IMR-90 (cell line): Measurements from ENCODE around the gene PAPPA. TPM values are rescaled to one million over a fixed set of nuclear protein-coding genes. Genes with fewer than 3 reads are reported as not detected.
A peak's percentile ranks its signal among the peaks of the same experiment; 100 is the strongest.

Experiments used
- ATAC-seq: fragments of 200-7000 bp; cut with Tn5 transposase; 2 replicates; pipeline ENCODE4 v1.9.1; 2020; ENCODE audit warnings: low read depth, mild to moderate bottlenecking, moderate library complexity
- BruUV-seq: library from RNA; stranded (reverse); fragments of 400-500 nt; replicated peaks from 2 replicates; lab custom pipeline; 2021; lab: Mats Ljungman, UMichigan
- CTCF ChIA-PET: fragments of 300-600 bp; formaldehyde crosslinking; extraction: SDS; loops from one replicate; lab custom pipeline; 2021; ENCODE audit warnings: antibody characterized with exemption; lab: Yijun Ruan, JAX
- POLR2A ChIA-PET: fragments of 300-600 bp; sonication (Branson Sonifier 250); formaldehyde crosslinking; loops from one replicate; lab custom pipeline; 2022; ENCODE audit warnings: antibody characterized with exemption; ENCODE audit not compliant: unreplicated experiment; lab: Charles Lee
- DNase-seq: peaks from one replicate; pipeline ENCODE4 v3.0.0; 2013
- H2AFZ ChIP-seq: replicated peaks from 2 replicates; pipeline ENCODE3; 2013; ENCODE audit warnings: low read length, mild to moderate bottlenecking; ENCODE audit not compliant: poor library complexity
- H2AK5ac ChIP-seq: 2 replicates; pipeline ENCODE4 v1.6.1; 2013; ENCODE audit warnings: low read depth, low read length, inconsistent platforms
- H2AK9ac ChIP-seq: replicated peaks from 2 replicates; pipeline ENCODE3; 2013; ENCODE audit warnings: mild to moderate bottlenecking, low read depth, low read length, moderate library complexity; ENCODE audit not compliant: poor library complexity
- H2BK120ac ChIP-seq: 2 replicates; pipeline ENCODE4 v1.6.1; 2013; ENCODE audit warnings: low read depth, low read length, inconsistent platforms
- H2BK15ac ChIP-seq: 3 replicates; pipeline ENCODE4 v1.6.1; 2013; ENCODE audit warnings: low read depth, low read length, inconsistent platforms
- H2BK20ac ChIP-seq: 2 replicates; pipeline ENCODE4 v1.6.1; 2013; ENCODE audit warnings: low read depth, mild to moderate bottlenecking, inconsistent platforms, low read length, moderate library complexity
- H2BK5ac ChIP-seq: 2 replicates; pipeline ENCODE4 v1.6.1; 2013; ENCODE audit warnings: mild to moderate bottlenecking, low read depth, low read length, inconsistent platforms; ENCODE audit not compliant: poor library complexity, severe bottlenecking
- H3K14ac ChIP-seq: replicated peaks from 2 replicates; pipeline ENCODE4 v1.6.1; 2013; ENCODE audit warnings: low read depth, low read length, inconsistent platforms
- H3K18ac ChIP-seq: 2 replicates; pipeline ENCODE4 v1.6.1; 2013; ENCODE audit warnings: low read depth, low read length, control low read depth
- H3K23ac ChIP-seq: 2 replicates; pipeline ENCODE4 v1.6.1; 2013; ENCODE audit warnings: low read depth, low read length, inconsistent platforms
- H3K27ac ChIP-seq: 2 replicates; pipeline ENCODE4 v1.5.1; 2013; ENCODE audit warnings: mild to moderate bottlenecking, control low read depth, low read length; ENCODE audit not compliant: insufficient read depth
- H3K27me3 ChIP-seq: 2 replicates; pipeline ENCODE4 v1.6.1; 2013; ENCODE audit warnings: low read length; ENCODE audit not compliant: control insufficient read depth, insufficient read depth
- H3K36me3 ChIP-seq: 2 replicates; pipeline ENCODE4 v1.6.1; 2013; ENCODE audit warnings: low read length, mixed read lengths; ENCODE audit not compliant: control insufficient read depth, insufficient read depth
- H3K4ac ChIP-seq: 2 replicates; pipeline ENCODE4 v1.6.1; 2013; ENCODE audit warnings: low read depth, low read length, inconsistent platforms
- H3K4me1 ChIP-seq: 2 replicates; pipeline ENCODE4 v1.6.1; 2013; ENCODE audit warnings: low read length, mixed read lengths; ENCODE audit not compliant: control insufficient read depth, insufficient read depth
- H3K4me2 ChIP-seq: 2 replicates; pipeline ENCODE4 v1.6.1; 2013; ENCODE audit warnings: low read depth, mild to moderate bottlenecking, control low read depth, low read length, moderate library complexity
- H3K4me3 ChIP-seq: 2 replicates; pipeline ENCODE4 v1.5.1; 2013; ENCODE audit warnings: low read depth, mild to moderate bottlenecking, control low read depth, low read length, moderate library complexity; ENCODE audit not compliant: insufficient read depth
- H3K56ac ChIP-seq: 2 replicates; pipeline ENCODE4 v1.6.1; 2013; ENCODE audit warnings: low read length, inconsistent platforms; ENCODE audit not compliant: insufficient read depth; ENCODE audit errors: extremely low read depth
- H3K79me1 ChIP-seq, 2 experiments: 2 replicates each; pipeline ENCODE4 v1.6.1; 2013; ENCODE audit warnings: low read length in 2 of 2, inconsistent platforms in 1 of 2, low read depth in 1 of 2
- H3K9ac ChIP-seq: 2 replicates; pipeline ENCODE4 v1.6.1; 2013; ENCODE audit warnings: low read depth, low read length, control low read depth
- H3K9me1 ChIP-seq: 2 replicates; pipeline ENCODE4 v1.6.1; 2013; ENCODE audit warnings: low read length, inconsistent platforms; ENCODE audit not compliant: insufficient read depth
- H3K9me3 ChIP-seq: 2 replicates; pipeline ENCODE4 v1.6.1; 2013; ENCODE audit warnings: low read length; ENCODE audit not compliant: control insufficient read depth, insufficient read depth
- H4K20me1 ChIP-seq: 2 replicates; pipeline ENCODE4 v1.6.1; 2013; ENCODE audit warnings: low read length, inconsistent platforms; ENCODE audit not compliant: insufficient read depth
- H4K5ac ChIP-seq: 2 replicates; pipeline ENCODE4 v1.6.1; 2013; ENCODE audit warnings: mild to moderate bottlenecking, low read depth, low read length, control low read depth
- H4K8ac ChIP-seq, 2 experiments: 2 replicates each; pipeline ENCODE4 v1.6.1; 2013; ENCODE audit warnings: low read depth in 2 of 2, low read length in 2 of 2, control low read depth in 1 of 2, inconsistent platforms in 1 of 2
- H4K91ac ChIP-seq: 2 replicates; pipeline ENCODE4 v1.6.1; 2013; ENCODE audit warnings: low read depth, low read length, inconsistent platforms; ENCODE audit not compliant: insufficient read depth
- BHLHE40 ChIP-seq: fragments of 150-350 bp; IDR thresholded peaks from 2 replicates; pipeline ENCODE4 v1.6.1; 2016; ENCODE audit warnings: mild to moderate bottlenecking, low read depth, low read length
- CEBPB ChIP-seq: IDR thresholded peaks from 2 replicates; pipeline ENCODE4 v1.6.1; 2012; ENCODE audit warnings: low read depth, low read length, improper control_type of control experiment
- FOS ChIP-seq: fragments of 150-350 bp; IDR thresholded peaks from 2 replicates; pipeline ENCODE4 v1.6.1; 2016; ENCODE audit warnings: low read depth, low read length
- MAZ ChIP-seq: IDR thresholded peaks from 2 replicates; pipeline ENCODE4 v1.6.1; 2012; ENCODE audit warnings: low read depth, mild to moderate bottlenecking, low read length, improper control_type of control experiment, moderate library complexity, borderline replicate concordance
- MXI1 ChIP-seq: IDR thresholded peaks from 2 replicates; pipeline ENCODE4 v1.6.1; 2012; ENCODE audit warnings: low read depth, mild to moderate bottlenecking, low read length, moderate library complexity, borderline replicate concordance
- POLR2A ChIP-seq: IDR thresholded peaks from 2 replicates; pipeline ENCODE4 v1.6.1; 2012; ENCODE audit warnings: mild to moderate bottlenecking, low read depth, low read length
- RAD21 ChIP-seq: IDR thresholded peaks from 2 replicates; pipeline ENCODE4 v1.6.1; 2012; ENCODE audit warnings: low read length, improper control_type of control experiment
- RFX5 ChIP-seq: IDR thresholded peaks from 2 replicates; pipeline ENCODE4 v1.8.0; 2012; ENCODE audit warnings: low read depth, mild to moderate bottlenecking, low read length, moderate library complexity
- SMC3 ChIP-seq: fragments of 150-350 bp; IDR thresholded peaks from 2 replicates; pipeline ENCODE4 v1.6.1; 2016; ENCODE audit warnings: low read depth, mild to moderate bottlenecking, antibody characterized with exemption, low read length, moderate library complexity
- WGBS, 2 experiments: methylation state at CpG; one replicate each; pipeline versions ENCODE4 v1.1.5 to v1.1.7; 2013; ENCODE audit warnings: missing lambda C conversion rate in 2 of 2; ENCODE audit not compliant: insufficient read length in 1 of 2; ENCODE audit errors: extremely low coverage in 2 of 2; 5-methylcytosine and 5-hydroxymethylcytosine counted together
- dilution Hi-C: fragments of 300-500 bp; cut with HindIII; formaldehyde crosslinking; loops from one replicate; pipeline ENCODE4 v1.14.3; 2018; ENCODE audit warnings: low sequenced_read_pairs; ENCODE audit not compliant: unreplicated experiment
- in situ Hi-C: fragments of 300-500 bp; cut with MboI; formaldehyde crosslinking; loops from 3 replicates; pipeline ENCODE4 v1.14.3; 2019; ENCODE audit warnings: low sequenced_read_pairs, inconsistent platforms, mixed read lengths
- intact Hi-C: fragments of 100-400 bp; cut with micrococcal nuclease; formaldehyde crosslinking; loops from 2 replicates; pipeline ENCODE4 v1.10.0; 2022
- polyA plus RNA-seq, 3 experiments: library from polyadenylated mRNA; depleted of rRNA; stranded (reverse); fragments of >200 nt; gene quantifications; 2 replicates each; pipeline ENCODE4 v1.2.3, GENCODE V29; 2012; ENCODE audit warnings: low replicate concordance in 1 of 3
- total RNA-seq: library from RNA; depleted of rRNA; stranded (reverse); fragments of >200 nt; gene quantifications from 2 replicates; pipeline ENCODE4 v1.2.3, GENCODE V29; 2012
- TF ChIP-seq, protein P1 (sequence below): fragments of 150-350 bp; IDR thresholded peaks from 2 replicates; pipeline ENCODE4 v1.6.1; 2016; ENCODE audit warnings: low read depth, mild to moderate bottlenecking, low read length, moderate library complexity, borderline replicate concordance
- TF ChIP-seq, protein P2 (sequence below): fragments of 150-350 bp; IDR thresholded peaks from 2 replicates; pipeline ENCODE4 v1.6.1; 2017; ENCODE audit warnings: mild to moderate bottlenecking, antibody characterized with exemption, low read length, low read depth

PAPPA gene
- total and polyA plus RNA-seq, 2 of the 4 experiments (the other 2 are of a cell fraction), result 8.3 to 12.4 TPM

DNA sequence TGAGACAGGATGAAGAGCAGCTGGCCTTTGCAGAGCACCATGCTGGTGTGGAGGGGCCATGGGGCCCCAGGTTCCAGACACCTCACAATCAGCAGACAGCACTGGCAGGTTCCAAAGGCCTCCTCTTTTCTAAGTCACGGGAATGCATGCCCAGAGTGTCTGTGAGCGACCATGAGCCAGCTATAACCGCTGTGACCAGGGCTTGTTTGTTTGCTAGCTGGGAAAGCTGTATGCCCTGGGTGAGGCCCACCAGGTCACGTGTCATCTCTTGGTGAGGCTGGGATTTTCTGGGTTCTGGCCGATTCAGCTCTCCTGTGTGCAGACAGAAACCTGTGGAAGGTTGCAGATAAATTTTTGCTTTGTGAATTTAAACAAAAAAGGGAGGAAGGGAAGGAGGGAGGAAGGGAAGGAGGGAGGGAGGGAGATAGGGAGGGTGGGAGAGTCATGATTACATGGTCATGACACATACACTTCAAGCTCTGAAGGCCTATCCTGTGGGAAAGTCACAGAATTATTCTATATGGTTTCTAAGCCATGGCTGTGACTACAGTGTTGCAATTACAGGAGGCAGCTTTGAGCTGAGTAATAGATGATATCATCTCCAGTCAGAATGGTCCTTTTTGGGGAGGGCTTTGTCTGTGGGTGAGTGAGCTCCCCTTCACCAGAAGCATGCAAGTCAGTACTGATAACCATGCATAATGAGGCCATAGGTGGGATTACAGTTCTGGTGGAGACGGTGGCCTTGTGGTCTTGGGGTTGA is 37.2 kb downstream of the PAPPA start (continued):
- 0 out of 2 replicates have a peak, but pooled peaks have one; percentile 57 for TF ChIP-seq MAZ

- Histone ChIP-seq H2BK15ac (no peak overlapping the region), H3K14ac (no peak overlapping the region), H3K27ac (no peak overlapping the region), H3K4ac (0 out of 2 replicates have a peak overlapping the region, but pooled peaks have one; percentile 0), H4K8ac (no peak overlapping the region), H2AFZ (no peak overlapping the region), H3K36me3 (peaks cover 53% of the 10 kb centered on the region), H2BK5ac (no peak overlapping the region), H2AK5ac (peak overlapping the region; percentile 64), H2BK120ac (no peak overlapping the region), H3K4me2 (no peak overlapping the region), H3K9me3 (no peaks in the 10 kb centered on the region), H2AK9ac (peak overlapping the region; percentile 18), H3K18ac (no peak overlapping the region), H3K56ac (no peak overlapping the region), H3K27me3 (no peaks in the 10 kb centered on the region), H4K5ac (no peak overlapping the region), H4K20me1 (peaks cover 48% of the 10 kb centered on the region), H3K4me3 (no peak overlapping the region), H4K91ac (no peak overlapping the region), H3K9ac (no peak overlapping the region), H3K79me1 (peaks cover 28 to 61% of the 10 kb centered on the region in 2 experiments), H3K4me1 (peaks cover 8% of the 10 kb centered on the region), H3K23ac (no peak overlapping the region), H3K9me1 (peaks cover 16% of the 10 kb centered on the region; the same call in 1 of the 2 replicates), H2BK20ac (no peak overlapping the region)
- WGBS, 2 experiments, result 100% methylated on average over 1 of the region's 2 CpGs; no CpG with 5 or more reads in 1 of the 2 experiments
- DNase-seq (no peak), ATAC-seq (no peak)
- no TSS peak for BruUV-seq
- intact Hi-C loops (no loop called here), in situ Hi-C loops (no loop called here), dilution Hi-C loops (no loop called here)
- POLR2A ChIA-PET, result no interaction called here
- CTCF ChIA-PET, result no interaction called here
- TF ChIP-seq RAD21 (no peak), SMC3 (no peak), MAZ (no peak), POLR2A (no peak), RFX5 (no peak), BHLHE40 (no peak), MXI1 (no peak), CEBPB (no peak), FOS (no peak)
- TF ChIP-seq, protein P1, sequence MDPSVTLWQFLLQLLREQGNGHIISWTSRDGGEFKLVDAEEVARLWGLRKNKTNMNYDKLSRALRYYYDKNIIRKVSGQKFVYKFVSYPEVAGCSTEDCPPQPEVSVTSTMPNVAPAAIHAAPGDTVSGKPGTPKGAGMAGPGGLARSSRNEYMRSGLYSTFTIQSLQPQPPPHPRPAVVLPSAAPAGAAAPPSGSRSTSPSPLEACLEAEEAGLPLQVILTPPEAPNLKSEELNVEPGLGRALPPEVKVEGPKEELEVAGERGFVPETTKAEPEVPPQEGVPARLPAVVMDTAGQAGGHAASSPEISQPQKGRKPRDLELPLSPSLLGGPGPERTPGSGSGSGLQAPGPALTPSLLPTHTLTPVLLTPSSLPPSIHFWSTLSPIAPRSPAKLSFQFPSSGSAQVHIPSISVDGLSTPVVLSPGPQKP, result no peak
- TF ChIP-seq, protein P2, sequence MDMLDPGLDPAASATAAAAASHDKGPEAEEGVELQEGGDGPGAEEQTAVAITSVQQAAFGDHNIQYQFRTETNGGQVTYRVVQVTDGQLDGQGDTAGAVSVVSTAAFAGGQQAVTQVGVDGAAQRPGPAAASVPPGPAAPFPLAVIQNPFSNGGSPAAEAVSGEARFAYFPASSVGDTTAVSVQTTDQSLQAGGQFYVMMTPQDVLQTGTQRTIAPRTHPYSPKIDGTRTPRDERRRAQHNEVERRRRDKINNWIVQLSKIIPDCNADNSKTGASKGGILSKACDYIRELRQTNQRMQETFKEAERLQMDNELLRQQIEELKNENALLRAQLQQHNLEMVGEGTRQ, result no peak
Measured at GRCh38 chr9:116191576-116192415, 38.2 kb downstream of the PAPPA start.
